HepG2 (cell line): ENCODE measurements around the gene CLDN20. TPM values are rescaled to one million over a fixed set of nuclear protein-coding genes. Genes with fewer than 3 reads are reported as not detected.

ENCODE experiments used
- CENPX ChIP-seq: sonication (generic); formaldehyde crosslinking; IDR thresholded peaks from 2 replicates; pipeline ENCODE4 v1.9.0; 2021; ENCODE audit warnings: mild to moderate bottlenecking, missing genetic modification reagents, moderate library complexity
- EED ChIP-seq: sonication (generic); formaldehyde crosslinking; IDR thresholded peaks from 2 replicates; pipeline ENCODE4 v1.5.0; 2020; ENCODE audit warnings: mild to moderate bottlenecking, missing genetic modification reagents
- FOXP1 ChIP-seq, 2 experiments: fragments of 450-650 bp in 1 of 2; IDR thresholded peaks; 2 replicates each; pipeline ENCODE4 v1.6.1; 2017 to 2018; ENCODE audit warnings: antibody characterized with exemption in 1 of 2
- GZF1 ChIP-seq: sonication (generic); formaldehyde crosslinking; IDR thresholded peaks from 2 replicates; pipeline ENCODE4 v1.5.1; 2020; ENCODE audit warnings: mild to moderate bottlenecking, missing genetic modification reagents
- JUND ChIP-seq: sonication (generic); formaldehyde crosslinking; IDR thresholded peaks from 2 replicates; pipeline ENCODE4 v1.8.0; 2022; ENCODE audit warnings: mild to moderate bottlenecking, missing genetic modification reagents
- MBNL3 ChIP-seq: fragments of 250-450 bp; sonication (Bioruptor Pico); conservative IDR thresholded peaks from 2 replicates; pipeline ENCODE4 v1.8.0; 2022; ENCODE audit warnings: mild to moderate bottlenecking, inconsistent platforms
- MED8 ChIP-seq: sonication (generic); formaldehyde crosslinking; IDR thresholded peaks from 2 replicates; pipeline ENCODE4 v1.8.1; 2023; ENCODE audit warnings: mild to moderate bottlenecking, missing genetic modification reagents; ENCODE audit not compliant: insufficient replicate concordance
- MIER2 ChIP-seq: IDR thresholded peaks from 2 replicates; pipeline ENCODE4 v1.6.1; 2016; ENCODE audit warnings: missing biosample characterization, missing genetic modification reagents
- MLLT10 ChIP-seq: sonication (generic); formaldehyde crosslinking; IDR thresholded peaks from 2 replicates; pipeline ENCODE4 v1.4.0; 2020; ENCODE audit warnings: missing genetic modification reagents
- PRMT3 ChIP-seq: sonication (generic); formaldehyde crosslinking; IDR thresholded peaks from 2 replicates; pipeline ENCODE4 v1.8.1; 2022; ENCODE audit warnings: low read depth, mild to moderate bottlenecking, moderate library complexity, missing genetic modification reagents, borderline replicate concordance
- SP1 ChIP-seq, 2 experiments: fragments of 450-650 bp in 1 of 2; sonication (generic) in 1 of 2; formaldehyde crosslinking in 1 of 2; IDR thresholded peaks; 2 replicates each; pipeline versions ENCODE4 v1.4.0 to v1.6.1; 2016 to 2020; ENCODE audit warnings: missing genetic modification reagents in 1 of 2
- TMF1 ChIP-seq: sonication (generic); formaldehyde crosslinking; IDR thresholded peaks from 2 replicates; pipeline ENCODE4 v1.8.1; 2022; ENCODE audit warnings: low read depth, missing genetic modification reagents
- ZFP90 ChIP-seq: sonication (generic); formaldehyde crosslinking; IDR thresholded peaks from 2 replicates; pipeline ENCODE4 v1.8.0; 2022; ENCODE audit warnings: missing genetic modification reagents, mild to moderate bottlenecking, inconsistent platforms, borderline replicate concordance
- ZNF224 ChIP-seq: sonication (generic); formaldehyde crosslinking; IDR thresholded peaks from 2 replicates; pipeline ENCODE4 v1.5.0; 2020; ENCODE audit warnings: mild to moderate bottlenecking, missing genetic modification reagents
- ZNF720 ChIP-seq: sonication (generic); formaldehyde crosslinking; IDR thresholded peaks from 2 replicates; pipeline ENCODE4 v1.4.0; 2020; ENCODE audit warnings: missing genetic modification reagents
- ZNF841 ChIP-seq: sonication (generic); formaldehyde crosslinking; IDR thresholded peaks from 2 replicates; pipeline ENCODE4 v1.8.1; 2023; ENCODE audit warnings: missing genetic modification reagents, borderline replicate concordance
- polyA plus RNA-seq, 8 experiments: library from polyadenylated mRNA; depleted of rRNA in 3 of 8; stranded (reverse) in 7 of 8; unstranded in 1 of 8; fragments of >200 nt; fragmentation: Illumina TruSeq in 4 of 8; extraction: Trizol in 4 of 8; gene quantifications; 2 replicates each; pipeline versions ENCODE4 v1.2.1 to v1.2.3, GENCODE V29; 2011 to 2016; ENCODE audit warnings: low read depth in 4 of 8, missing spikeins in 1 of 8, mixed read lengths in 1 of 8; ENCODE audit not compliant: insufficient read depth in 1 of 8
- total RNA-seq, 5 experiments: library from RNA; depleted of rRNA; stranded (reverse); fragments of >200 nt; fragmentation: Illumina TruSeq; extraction: Trizol; gene quantifications; 2 replicates each; pipeline ENCODE4 v1.2.3, GENCODE V29; 2016; ENCODE audit warnings: low read depth in 1 of 5
- TF ChIP-seq, protein P1 (sequence below): IDR thresholded peaks from 2 replicates; pipeline ENCODE4 v1.6.1; 2016
- TF ChIP-seq, protein P2 (sequence below): sonication (generic); formaldehyde crosslinking; IDR thresholded peaks from 2 replicates; pipeline ENCODE4 v1.5.1; 2020; ENCODE audit warnings: missing genetic modification reagents, mild to moderate bottlenecking, borderline replicate concordance
- TF ChIP-seq, protein P3 (sequence below): sonication (generic); formaldehyde crosslinking; IDR thresholded peaks from 2 replicates; pipeline ENCODE4 v1.4.0; 2020; ENCODE audit warnings: missing genetic modification reagents
- TF ChIP-seq, protein P4 (sequence below): sonication (generic); formaldehyde crosslinking; IDR thresholded peaks from 2 replicates; pipeline ENCODE4 v1.5.1; 2020; ENCODE audit warnings: mild to moderate bottlenecking, missing genetic modification reagents, borderline replicate concordance
- TF ChIP-seq, protein P5 (sequence below): sonication (generic); formaldehyde crosslinking; IDR thresholded peaks from 2 replicates; pipeline ENCODE4 v1.4.0; 2020; ENCODE audit warnings: mild to moderate bottlenecking, missing genetic modification reagents

The CLDN20 gene
- total and polyA plus RNA-seq, 2 of the 13 experiments (the other 11 are each of a cell fraction or from before 2014, with no cell fraction given) = not detected

DNA sequence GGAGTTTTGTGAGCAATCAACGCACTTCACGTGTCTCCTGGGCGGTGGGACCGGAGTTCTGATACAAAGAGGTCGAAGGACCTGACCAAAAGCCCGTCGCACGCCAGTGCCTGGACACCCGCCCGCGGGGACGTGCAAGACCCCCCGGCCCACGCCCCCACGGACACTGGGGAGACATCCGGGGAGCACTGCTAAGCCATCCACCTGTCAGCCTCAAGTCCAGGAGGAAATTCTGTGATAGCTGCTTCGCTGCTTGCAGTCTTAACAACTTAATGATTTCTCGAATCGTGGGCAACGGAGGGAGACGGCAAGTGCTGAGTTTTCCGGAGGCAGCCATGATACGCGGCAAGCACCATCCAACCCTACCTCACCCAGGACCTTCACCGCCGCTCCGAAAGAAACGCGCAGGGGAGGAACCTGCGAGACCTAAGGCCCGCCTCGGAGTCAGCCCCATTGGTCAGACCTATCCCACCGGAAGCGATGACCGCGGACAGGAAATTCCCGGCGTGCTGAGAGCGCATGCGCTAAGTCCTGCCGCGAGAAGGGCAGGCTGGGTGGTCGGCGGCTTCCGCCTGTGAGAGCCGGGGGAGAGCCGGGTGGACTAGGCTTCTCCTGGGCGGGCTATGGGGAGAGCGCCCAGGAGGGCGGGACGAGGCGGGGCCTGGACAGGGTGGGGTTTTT, 50.4 kb downstream of the CLDN20 start, which contains the start of gene TFB1M (continued):
- TF ChIP-seq CENPX = no peak
- TF ChIP-seq JUND (CRISPR knock-in tag) = no peak
- no peak for TF ChIP-seq MIER2 (CRISPR knock-in tag)
- no peak for TF ChIP-seq TMF1 (CRISPR knock-in tag)
- TF ChIP-seq GZF1 (CRISPR knock-in tag) = peak; percentile 71
- peak; percentile 97 for TF ChIP-seq ZFP90 (CRISPR knock-in tag)
- TF ChIP-seq ZNF841 (CRISPR knock-in tag) = peak; percentile 75; the same call in 1 of the 2 replicates
- no peak for TF ChIP-seq MLLT10 (CRISPR knock-in tag)
- TF ChIP-seq PRMT3 = peak; percentile 74; the same call in 1 of the 2 replicates
- TF ChIP-seq, protein P1, sequence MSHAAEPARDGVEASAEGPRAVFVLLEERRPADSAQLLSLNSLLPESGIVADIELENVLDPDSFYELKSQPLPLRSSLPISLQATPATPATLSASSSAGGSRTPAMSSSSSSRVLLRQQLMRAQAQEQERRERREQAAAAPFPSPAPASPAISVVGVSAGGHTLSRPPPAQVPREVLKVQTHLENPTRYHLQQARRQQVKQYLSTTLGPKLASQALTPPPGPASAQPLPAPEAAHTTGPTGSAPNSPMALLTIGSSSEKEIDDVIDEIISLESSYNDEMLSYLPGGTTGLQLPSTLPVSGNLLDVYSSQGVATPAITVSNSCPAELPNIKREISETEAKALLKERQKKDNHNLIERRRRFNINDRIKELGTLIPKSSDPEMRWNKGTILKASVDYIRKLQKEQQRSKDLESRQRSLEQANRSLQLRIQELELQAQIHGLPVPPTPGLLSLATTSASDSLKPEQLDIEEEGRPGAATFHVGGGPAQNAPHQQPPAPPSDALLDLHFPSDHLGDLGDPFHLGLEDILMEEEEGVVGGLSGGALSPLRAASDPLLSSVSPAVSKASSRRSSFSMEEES (CRISPR knock-in tag) = 0 out of 2 replicates have a peak, but pooled peaks have one; percentile 14
- TF ChIP-seq, protein P2, sequence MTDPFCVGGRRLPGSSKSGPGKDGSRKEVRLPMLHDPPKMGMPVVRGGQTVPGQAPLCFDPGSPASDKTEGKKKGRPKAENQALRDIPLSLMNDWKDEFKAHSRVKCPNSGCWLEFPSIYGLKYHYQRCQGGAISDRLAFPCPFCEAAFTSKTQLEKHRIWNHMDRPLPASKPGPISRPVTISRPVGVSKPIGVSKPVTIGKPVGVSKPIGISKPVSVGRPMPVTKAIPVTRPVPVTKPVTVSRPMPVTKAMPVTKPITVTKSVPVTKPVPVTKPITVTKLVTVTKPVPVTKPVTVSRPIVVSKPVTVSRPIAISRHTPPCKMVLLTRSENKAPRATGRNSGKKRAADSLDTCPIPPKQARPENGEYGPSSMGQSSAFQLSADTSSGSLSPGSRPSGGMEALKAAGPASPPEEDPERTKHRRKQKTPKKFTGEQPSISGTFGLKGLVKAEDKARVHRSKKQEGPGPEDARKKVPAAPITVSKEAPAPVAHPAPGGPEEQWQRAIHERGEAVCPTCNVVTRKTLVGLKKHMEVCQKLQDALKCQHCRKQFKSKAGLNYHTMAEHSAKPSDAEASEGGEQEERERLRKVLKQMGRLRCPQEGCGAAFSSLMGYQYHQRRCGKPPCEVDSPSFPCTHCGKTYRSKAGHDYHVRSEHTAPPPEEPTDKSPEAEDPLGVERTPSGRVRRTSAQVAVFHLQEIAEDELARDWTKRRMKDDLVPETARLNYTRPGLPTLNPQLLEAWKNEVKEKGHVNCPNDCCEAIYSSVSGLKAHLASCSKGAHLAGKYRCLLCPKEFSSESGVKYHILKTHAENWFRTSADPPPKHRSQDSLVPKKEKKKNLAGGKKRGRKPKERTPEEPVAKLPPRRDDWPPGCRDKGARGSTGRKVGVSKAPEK (CRISPR knock-in tag) = 0 out of 2 replicates have a peak, but pooled peaks have one; percentile 89
- TF ChIP-seq ZNF224 = 0 out of 2 replicates have a peak, but pooled peaks have one; percentile 64
- no peak for TF ChIP-seq MED8 (CRISPR knock-in tag)
- TF ChIP-seq, protein P3, sequence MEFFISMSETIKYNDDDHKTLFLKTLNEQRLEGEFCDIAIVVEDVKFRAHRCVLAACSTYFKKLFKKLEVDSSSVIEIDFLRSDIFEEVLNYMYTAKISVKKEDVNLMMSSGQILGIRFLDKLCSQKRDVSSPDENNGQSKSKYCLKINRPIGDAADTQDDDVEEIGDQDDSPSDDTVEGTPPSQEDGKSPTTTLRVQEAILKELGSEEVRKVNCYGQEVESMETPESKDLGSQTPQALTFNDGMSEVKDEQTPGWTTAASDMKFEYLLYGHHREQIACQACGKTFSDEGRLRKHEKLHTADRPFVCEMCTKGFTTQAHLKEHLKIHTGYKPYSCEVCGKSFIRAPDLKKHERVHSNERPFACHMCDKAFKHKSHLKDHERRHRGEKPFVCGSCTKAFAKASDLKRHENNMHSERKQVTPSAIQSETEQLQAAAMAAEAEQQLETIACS = 0 out of 2 replicates have a peak, but pooled peaks have one; percentile 56
- TF ChIP-seq, protein P4, sequence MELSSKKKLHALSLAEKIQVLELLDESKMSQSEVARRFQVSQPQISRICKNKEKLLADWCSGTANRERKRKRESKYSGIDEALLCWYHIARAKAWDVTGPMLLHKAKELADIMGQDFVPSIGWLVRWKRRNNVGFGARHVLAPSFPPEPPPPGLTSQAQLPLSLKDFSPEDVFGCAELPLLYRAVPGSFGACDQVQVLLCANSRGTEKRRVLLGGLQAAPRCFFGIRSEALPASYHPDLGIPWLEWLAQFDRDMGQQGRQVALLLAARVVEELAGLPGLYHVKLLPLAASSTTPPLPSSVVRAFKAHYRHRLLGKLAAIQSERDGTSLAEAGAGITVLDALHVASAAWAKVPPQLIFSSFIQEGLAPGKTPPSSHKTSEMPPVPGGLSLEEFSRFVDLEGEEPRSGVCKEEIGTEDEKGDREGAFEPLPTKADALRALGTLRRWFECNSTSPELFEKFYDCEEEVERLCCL = 0 out of 2 replicates have a peak, but pooled peaks have one; percentile 25
- no peak for TF ChIP-seq SP1 (IDR thresholded peaks at IDR 0.05)
- TF ChIP-seq SP1 (CRISPR knock-in tag; IDR thresholded peaks at IDR 0.05) = peak; percentile 17
- no peak for TF ChIP-seq FOXP1 (IDR thresholded peaks at IDR 0.05)
- TF ChIP-seq FOXP1 (CRISPR knock-in tag; IDR thresholded peaks at IDR 0.05) = no peak
- TF ChIP-seq, protein P5, sequence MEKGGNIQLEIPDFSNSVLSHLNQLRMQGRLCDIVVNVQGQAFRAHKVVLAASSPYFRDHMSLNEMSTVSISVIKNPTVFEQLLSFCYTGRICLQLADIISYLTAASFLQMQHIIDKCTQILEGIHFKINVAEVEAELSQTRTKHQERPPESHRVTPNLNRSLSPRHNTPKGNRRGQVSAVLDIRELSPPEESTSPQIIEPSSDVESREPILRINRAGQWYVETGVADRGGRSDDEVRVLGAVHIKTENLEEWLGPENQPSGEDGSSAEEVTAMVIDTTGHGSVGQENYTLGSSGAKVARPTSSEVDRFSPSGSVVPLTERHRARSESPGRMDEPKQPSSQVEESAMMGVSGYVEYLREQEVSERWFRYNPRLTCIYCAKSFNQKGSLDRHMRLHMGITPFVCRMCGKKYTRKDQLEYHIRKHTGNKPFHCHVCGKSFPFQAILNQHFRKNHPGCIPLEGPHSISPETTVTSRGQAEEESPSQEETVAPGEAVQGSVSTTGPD (CRISPR knock-in tag) = 0 out of 2 replicates have a peak, but pooled peaks have one; percentile 25
- 0 out of 2 replicates have a peak, but pooled peaks have one; percentile 75 for TF ChIP-seq EED (CRISPR knock-in tag)
- no peak for TF ChIP-seq ZNF720 (CRISPR knock-in tag)
- TF ChIP-seq MBNL3 = no peak
